Coronary artery (tissue), 2 donors: ENCODE measurements around the gene TRPM1.

Source experiments
- DNase-seq: peaks from one replicate; pipeline ENCODE4 v3.0.0-alpha.2; 2017; ENCODE audit warnings: low spot score
- H3K27ac ChIP-seq, 2 donors: fragments of 200-600 bp; sonication (generic); one replicate each; pipeline ENCODE4 v1.5.1; 2016 to 2019
- H3K4me3 ChIP-seq: fragments of 200-600 bp; sonication (generic); 2 replicates; pipeline ENCODE4 v1.5.1; 2016; ENCODE audit warnings: mild to moderate bottlenecking, moderate library complexity
- CTCF ChIP-seq: fragments of 200-600 bp; sonication (generic); IDR thresholded peaks from one replicate; pipeline ENCODE4 v1.5.1; 2019; ENCODE audit warnings: antibody characterized with exemption

TRPM1 gene

GRCh38 chr15:31005660-31006059, 95.9 kb downstream of the TRPM1 start:
- no peak for DNase-seq
- TF ChIP-seq CTCF: no peak
- H3K27ac ChIP-seq: no peak overlapping the region
- no peak overlapping the region for H3K4me3 ChIP-seq

DNA sequence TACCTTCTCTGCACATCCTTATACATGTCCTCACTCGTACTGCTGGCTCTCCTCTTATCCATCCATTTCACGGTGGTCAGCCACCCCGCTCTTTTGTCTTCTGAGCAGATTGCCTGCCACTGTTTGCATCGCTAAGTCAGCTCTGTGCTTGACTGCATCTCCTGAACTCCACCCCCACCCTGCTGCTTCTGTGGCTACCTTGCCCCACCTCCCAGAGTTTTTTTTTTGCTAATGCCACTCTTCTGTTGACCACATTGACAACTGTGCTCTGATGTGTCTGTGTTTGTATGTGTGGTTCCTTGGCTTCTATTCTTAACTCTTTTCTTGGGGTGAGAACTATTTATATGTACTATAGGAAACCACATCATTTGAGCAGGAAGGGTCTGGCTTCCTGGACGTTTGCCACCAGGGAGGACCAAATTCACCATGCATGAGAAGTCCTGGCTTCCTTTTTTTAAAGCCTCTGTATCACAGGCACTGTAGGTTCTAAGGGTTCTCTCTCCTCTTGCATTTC, 97.2 kb downstream of the TRPM1 start:
- no peak overlapping the region for H3K27ac ChIP-seq
- DNase-seq: no peak
- no peak overlapping the region for H3K4me3 ChIP-seq
- TF ChIP-seq CTCF: no peak

- no peak for TF ChIP-seq CTCF
- no peak for DNase-seq
- H3K4me3 ChIP-seq: no peak overlapping the region
- H3K27ac ChIP-seq: no peak overlapping the region
Measured at GRCh38 chr15:31001702-31002101, 99.8 kb downstream of the TRPM1 start.

- Histone ChIP-seq H3K27ac (no peak overlapping the region), H3K4me3 (no peak overlapping the region)
- no peak for DNase-seq
- no peak for TF ChIP-seq CTCF
Measured at GRCh38 chr15:30999729-31000128, 101.8 kb downstream of the TRPM1 start.

DNA sequence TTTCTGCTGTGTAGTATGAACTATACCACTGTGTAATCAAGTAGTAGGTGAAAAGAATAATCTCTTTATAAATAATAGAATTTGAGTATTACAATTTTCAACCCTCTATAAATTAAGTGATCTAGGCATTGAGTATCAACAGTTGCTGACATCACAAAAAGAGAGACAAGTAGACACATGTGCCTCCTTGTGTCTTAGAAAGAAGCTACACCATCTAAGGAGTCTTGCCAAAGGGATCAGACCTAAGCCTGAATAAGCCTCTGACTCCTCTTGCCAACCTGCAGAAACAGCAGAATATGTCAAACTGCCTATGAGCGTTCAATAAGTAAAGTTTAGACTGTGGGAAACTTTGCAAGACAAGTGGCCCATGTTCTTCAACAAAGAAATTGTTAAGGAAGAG, 104.3 kb downstream of the TRPM1 start:
- Histone ChIP-seq H3K27ac (no peak overlapping the region), H3K4me3 (no peak overlapping the region)
- no peak for DNase-seq
- no peak for TF ChIP-seq CTCF

- peak overlapping the region; percentile 88 to 94 for H3K27ac ChIP-seq
- peak overlapping the region; percentile 83 for H3K4me3 ChIP-seq
- DNase-seq: no peak
- no peak for TF ChIP-seq CTCF
Measured at GRCh38 chr15:30992249-30992864, 109.2 kb downstream of the TRPM1 start.
